BLaER1 (cell line): ENCODE results near the gene PRKAG2.

ENCODE experiments used
- H3K27ac ChIP-seq: shearing (Covaris generic); formaldehyde crosslinking; 2 replicates; pipeline ENCODE4 v1.8.1; 2022
- H3K27me3 ChIP-seq: shearing (Covaris generic); formaldehyde crosslinking; 2 replicates; pipeline ENCODE4 v1.8.1; 2022
- H3K36me3 ChIP-seq: shearing (Covaris generic); formaldehyde crosslinking; 2 replicates; pipeline ENCODE4 v1.8.1; 2022
- H3K4me1 ChIP-seq: shearing (Covaris generic); formaldehyde crosslinking; 2 replicates; pipeline ENCODE4 v1.8.1; 2022
- H3K4me2 ChIP-seq: shearing (Covaris generic); formaldehyde crosslinking; 2 replicates; pipeline ENCODE4 v1.8.1; 2022
- H3K4me3 ChIP-seq: shearing (Covaris generic); formaldehyde crosslinking; 2 replicates; pipeline ENCODE4 v1.8.1; 2022
- H3K9ac ChIP-seq: shearing (Covaris generic); formaldehyde crosslinking; 2 replicates; pipeline ENCODE4 v1.8.1; 2022
- H3K9me3 ChIP-seq: shearing (Covaris generic); formaldehyde crosslinking; 2 replicates; pipeline ENCODE4 v1.8.1; 2022
- H4K20me1 ChIP-seq: shearing (Covaris generic); formaldehyde crosslinking; 2 replicates; pipeline ENCODE4 v1.8.1; 2022
- Cebpa-rat ChIP-seq: shearing (Covaris generic); IDR thresholded peaks from 2 replicates; pipeline ENCODE4 v1.8.1; 2022

The PRKAG2 gene

GRCh38 chr7:151895008-151895630 lies 18.2 kb upstream of the PRKAG2 start:
- no peaks in the 10 kb centered on the region for H3K9me3 ChIP-seq
- H3K27ac ChIP-seq: no peak overlapping the region
- no peak overlapping the region for H3K4me3 ChIP-seq
- no peaks in the 10 kb centered on the region for H3K27me3 ChIP-seq
- H3K4me1 ChIP-seq: peaks cover 7% of the 10 kb centered on the region
- H4K20me1 ChIP-seq: no peaks in the 10 kb centered on the region
- no peak overlapping the region for H3K9ac ChIP-seq
- no peak for TF ChIP-seq Cebpa-rat
- no peak overlapping the region for H3K4me2 ChIP-seq
- H3K36me3 ChIP-seq: no peaks in the 10 kb centered on the region

GRCh38 chr7:151894111-151895007 lies 17.4 kb upstream of the PRKAG2 start:
- Histone ChIP-seq H3K9me3 (no peaks in the 10 kb centered on the region), H3K9ac (no peak overlapping the region), H3K36me3 (no peaks in the 10 kb centered on the region), H3K27me3 (no peaks in the 10 kb centered on the region), H4K20me1 (no peaks in the 10 kb centered on the region), H3K4me2 (no peak overlapping the region), H3K27ac (no peak overlapping the region), H3K4me1 (peaks cover 14% of the 10 kb centered on the region), H3K4me3 (no peak overlapping the region)
- TF ChIP-seq Cebpa-rat: no peak

- TF ChIP-seq Cebpa-rat: no peak
These were observed 16.5 kb upstream of the PRKAG2 start for GRCh38 chr7:151893405-151893923.

GRCh38 chr7:151891753-151892152 lies 14.8 kb upstream of the PRKAG2 start:
- TF ChIP-seq Cebpa-rat: no peak
- Histone ChIP-seq H3K9ac (no peak overlapping the region), H3K4me2 (no peak overlapping the region), H3K4me3 (no peak overlapping the region), H4K20me1 (no peaks in the 10 kb centered on the region), H3K27me3 (no peaks in the 10 kb centered on the region), H3K4me1 (peaks cover 15% of the 10 kb centered on the region), H3K9me3 (no peaks in the 10 kb centered on the region), H3K27ac (no peak overlapping the region), H3K36me3 (no peaks in the 10 kb centered on the region)

More at GRCh38 chr7:151893405-151893923, 16.5 kb upstream of the PRKAG2 start:
- Histone ChIP-seq H4K20me1 (no peaks in the 10 kb centered on the region), H3K27me3 (no peaks in the 10 kb centered on the region), H3K9me3 (no peaks in the 10 kb centered on the region), H3K4me2 (no peak overlapping the region), H3K4me1 (peaks cover 15% of the 10 kb centered on the region), H3K9ac (no peak overlapping the region), H3K27ac (no peak overlapping the region), H3K36me3 (no peaks in the 10 kb centered on the region), H3K4me3 (no peak overlapping the region)

GRCh38 chr7:151891182-151891581 lies 14.3 kb upstream of the PRKAG2 start:
- no peaks in the 10 kb centered on the region for H3K27me3 ChIP-seq

GRCh38 chr7:151890355-151891004 lies 13.6 kb upstream of the PRKAG2 start:
- H3K4me2 ChIP-seq: peak overlapping the region; percentile 44
- H3K9me3 ChIP-seq: no peaks in the 10 kb centered on the region
- no peak for TF ChIP-seq Cebpa-rat
- no peak overlapping the region for H3K4me3 ChIP-seq
- no peaks in the 10 kb centered on the region for H3K36me3 ChIP-seq
- H3K4me1 ChIP-seq: peaks cover 15% of the 10 kb centered on the region
- no peak overlapping the region for H3K9ac ChIP-seq
- no peaks in the 10 kb centered on the region for H3K27me3 ChIP-seq
- no peak overlapping the region for H3K27ac ChIP-seq
- H4K20me1 ChIP-seq: no peaks in the 10 kb centered on the region

More at GRCh38 chr7:151891182-151891581, 14.3 kb upstream of the PRKAG2 start:
- no peaks in the 10 kb centered on the region for H3K36me3 ChIP-seq
- no peak overlapping the region for H3K4me2 ChIP-seq
- TF ChIP-seq Cebpa-rat: no peak
- H3K4me3 ChIP-seq: no peak overlapping the region
- H3K9ac ChIP-seq: no peak overlapping the region
- no peaks in the 10 kb centered on the region for H4K20me1 ChIP-seq
- H3K27ac ChIP-seq: no peak overlapping the region
- peaks cover 15% of the 10 kb centered on the region for H3K4me1 ChIP-seq
- H3K9me3 ChIP-seq: no peaks in the 10 kb centered on the region

GRCh38 chr7:151889406-151890354 lies 12.8 kb upstream of the PRKAG2 start:
- Histone ChIP-seq H3K4me2 (peak overlapping the region; percentile 44), H3K27ac (no peak overlapping the region), H3K4me1 (peaks cover 15% of the 10 kb centered on the region), H3K4me3 (no peak overlapping the region), H3K36me3 (no peaks in the 10 kb centered on the region), H4K20me1 (no peaks in the 10 kb centered on the region), H3K9me3 (no peaks in the 10 kb centered on the region), H3K9ac (no peak overlapping the region), H3K27me3 (no peaks in the 10 kb centered on the region)
- TF ChIP-seq Cebpa-rat: no peak

- Histone ChIP-seq H3K36me3 (no peaks in the 10 kb centered on the region), H3K27ac (no peak overlapping the region), H3K4me3 (no peak overlapping the region), H4K20me1 (no peaks in the 10 kb centered on the region), H3K9ac (no peak overlapping the region), H3K4me1 (peaks cover 15% of the 10 kb centered on the region), H3K9me3 (no peaks in the 10 kb centered on the region), H3K27me3 (no peaks in the 10 kb centered on the region), H3K4me2 (no peak overlapping the region)
- TF ChIP-seq Cebpa-rat: no peak
These were observed 11.5 kb upstream of the PRKAG2 start for GRCh38 chr7:151888079-151889067.
